HG03439 (cell line): ENCODE results near the gene RTL10.

ENCODE experiments used
- ATAC-seq: cut with Tn5 transposase; IDR thresholded peaks from one replicate; pipeline ENCODE4 v1.9.1; 2021; ENCODE audit warnings: mild to moderate bottlenecking, moderate library complexity; ENCODE audit not compliant: unreplicated experiment

Gene RTL10

DNA sequence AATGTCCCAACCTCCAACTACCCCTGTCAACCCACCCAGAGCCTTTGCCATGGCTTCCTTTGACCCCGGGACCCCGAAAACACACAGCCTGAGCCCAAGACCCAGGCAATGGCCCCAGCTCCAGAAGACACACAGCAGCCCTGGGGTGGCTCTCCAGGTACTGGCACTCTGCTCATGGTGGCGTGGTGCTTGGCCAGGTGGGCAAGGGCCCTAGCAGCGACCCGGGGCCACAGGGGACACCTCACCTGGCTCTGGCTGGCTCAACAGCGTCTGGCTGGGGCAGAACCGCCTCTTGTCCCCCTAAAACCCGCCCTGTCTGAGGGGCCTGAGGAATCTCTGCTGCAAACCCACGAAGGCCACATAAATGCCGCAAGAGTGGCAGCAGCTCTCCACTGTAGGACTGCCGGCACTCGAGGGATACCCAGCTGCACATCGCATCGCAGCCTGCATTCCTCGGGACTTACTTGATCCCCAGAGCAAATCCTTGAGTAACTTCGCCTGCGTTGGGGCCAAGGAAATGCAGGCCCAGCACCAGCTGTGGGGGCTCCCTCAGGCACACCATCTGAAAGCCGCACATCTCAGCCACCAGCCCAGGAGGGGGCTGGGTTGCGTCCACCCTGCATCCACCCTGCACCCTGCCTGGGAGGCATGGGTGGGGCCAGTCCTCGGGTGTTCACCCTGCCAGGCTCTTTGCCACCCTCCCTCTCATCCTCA, 23.1 kb upstream of the RTL10 start:
- no peak for ATAC-seq

DNA sequence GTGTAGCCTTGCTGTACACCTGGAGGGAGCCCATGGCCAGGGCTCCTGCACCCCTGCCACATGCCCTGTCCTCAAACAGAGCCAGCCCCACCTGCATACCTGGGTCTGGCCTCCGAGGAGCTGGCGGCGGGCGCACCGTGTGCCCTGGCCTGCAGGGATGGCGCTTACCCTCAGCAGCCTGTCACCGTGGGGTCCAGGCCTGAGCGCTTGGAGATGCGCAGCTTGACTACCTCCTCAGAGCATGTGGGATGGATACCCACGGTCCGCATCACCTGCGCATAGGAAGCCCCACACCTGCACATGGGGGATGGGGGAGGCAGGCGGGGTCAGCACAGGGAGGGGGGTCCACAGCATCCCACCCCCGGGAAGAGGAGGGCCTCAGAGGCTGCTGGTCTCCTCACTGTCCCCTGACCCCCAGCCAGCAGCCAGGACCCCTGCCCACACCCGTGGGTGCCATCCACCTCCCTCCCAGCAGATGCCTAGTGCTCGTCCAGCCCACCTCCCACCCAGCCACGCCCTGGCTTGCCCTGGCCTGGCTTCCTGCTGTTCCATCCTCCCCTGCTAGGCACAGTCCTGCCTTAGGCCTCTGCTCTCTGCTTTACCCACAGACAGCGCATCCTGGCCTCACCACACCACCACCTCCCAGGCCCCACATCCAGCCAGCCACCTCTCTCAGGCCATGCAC, 22.4 kb upstream of the RTL10 start:
- no peak for ATAC-seq

DNA sequence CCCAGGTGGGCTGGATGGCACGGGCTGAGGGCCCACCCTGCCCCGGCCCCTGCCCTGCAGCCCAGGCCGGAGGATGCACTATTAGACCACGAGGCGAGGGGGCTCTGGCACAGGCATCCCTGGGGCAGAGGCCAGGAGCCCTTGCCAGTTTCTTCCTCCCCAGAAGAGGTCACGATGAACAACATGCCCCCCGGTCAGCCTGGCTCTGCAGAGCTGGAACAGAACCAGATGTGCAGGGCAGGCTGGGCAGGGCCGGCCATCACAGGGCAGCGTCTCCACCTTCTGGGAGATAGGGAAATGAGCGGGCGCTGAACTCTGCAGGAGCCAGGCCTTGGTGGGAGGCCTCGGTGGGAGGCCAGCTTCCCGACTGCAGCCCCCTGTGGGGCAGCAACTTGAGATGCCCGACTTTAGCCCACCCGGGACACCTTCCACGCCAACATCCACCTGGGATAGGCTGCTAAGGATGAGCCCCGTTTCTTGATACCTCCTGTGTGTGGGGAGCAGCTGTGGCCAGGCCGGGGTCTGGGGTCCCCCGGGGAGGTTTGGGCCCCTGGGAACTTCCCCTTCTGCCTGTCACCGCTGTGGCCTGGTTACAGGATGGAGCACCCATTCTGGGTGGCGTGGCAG, 21.8 kb upstream of the RTL10 start:
- ATAC-seq: no peak

DNA sequence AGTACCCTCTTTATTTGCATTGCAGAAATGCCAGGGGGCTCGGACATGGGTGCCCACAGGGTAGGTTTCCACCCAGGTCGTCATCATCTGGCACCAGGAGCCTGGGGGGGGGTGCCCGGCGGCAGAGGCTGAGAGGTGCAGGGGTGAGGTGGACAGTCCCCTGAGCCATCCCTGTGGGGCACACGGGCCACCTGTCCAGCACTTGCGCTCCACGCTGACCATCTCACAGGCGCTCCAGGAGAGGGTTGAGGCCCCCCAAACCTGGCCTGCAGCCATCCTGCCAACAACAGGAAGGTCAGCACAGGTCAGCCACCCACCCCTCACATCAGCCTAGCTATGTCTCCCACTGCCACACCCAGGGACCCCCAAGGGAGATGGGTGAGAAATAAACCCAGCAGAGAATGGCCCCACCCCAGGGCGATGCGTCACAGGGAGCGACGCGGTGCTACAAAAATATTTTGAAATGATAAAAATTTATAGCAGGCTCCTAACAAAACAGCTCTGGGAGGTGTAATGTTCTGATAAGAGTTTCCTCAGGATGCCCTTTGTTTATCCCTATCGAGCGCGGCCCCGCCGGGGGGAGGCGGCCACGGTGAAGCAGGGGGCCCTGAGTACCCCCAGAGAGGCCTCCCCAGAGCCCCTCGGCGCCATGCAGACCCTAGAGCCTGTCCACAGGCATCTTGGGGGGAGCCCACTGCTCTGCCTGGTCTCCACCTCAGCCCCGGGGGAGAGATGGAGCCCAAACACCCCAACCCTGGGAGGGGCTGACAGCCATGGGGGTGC, 21.0 kb upstream of the RTL10 start:
- ATAC-seq: no peak

DNA sequence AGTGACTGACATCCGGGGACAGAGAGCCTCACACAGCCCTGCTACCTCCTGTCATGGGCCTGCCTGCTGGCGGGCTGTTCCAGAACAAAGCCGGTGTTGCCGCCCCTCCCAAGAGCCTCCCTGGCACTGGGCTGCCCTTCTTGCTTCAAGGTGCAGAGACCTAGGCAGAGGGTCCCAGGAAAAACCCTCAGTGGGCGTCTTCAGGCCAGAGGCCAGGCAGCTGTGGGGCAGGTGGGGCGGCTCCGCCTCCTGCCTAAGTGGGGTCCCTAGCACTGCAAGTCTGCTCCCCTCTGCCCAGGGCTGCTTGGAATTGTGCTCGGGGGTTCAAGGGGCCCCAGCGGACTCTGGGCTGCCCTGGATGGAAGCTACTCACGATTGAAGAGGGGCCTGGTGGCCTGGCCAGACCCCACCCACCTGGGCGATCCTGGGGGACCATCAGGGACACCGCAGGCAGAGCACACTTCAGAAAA, 20.4 kb upstream of the RTL10 start:
- no peak for ATAC-seq

DNA sequence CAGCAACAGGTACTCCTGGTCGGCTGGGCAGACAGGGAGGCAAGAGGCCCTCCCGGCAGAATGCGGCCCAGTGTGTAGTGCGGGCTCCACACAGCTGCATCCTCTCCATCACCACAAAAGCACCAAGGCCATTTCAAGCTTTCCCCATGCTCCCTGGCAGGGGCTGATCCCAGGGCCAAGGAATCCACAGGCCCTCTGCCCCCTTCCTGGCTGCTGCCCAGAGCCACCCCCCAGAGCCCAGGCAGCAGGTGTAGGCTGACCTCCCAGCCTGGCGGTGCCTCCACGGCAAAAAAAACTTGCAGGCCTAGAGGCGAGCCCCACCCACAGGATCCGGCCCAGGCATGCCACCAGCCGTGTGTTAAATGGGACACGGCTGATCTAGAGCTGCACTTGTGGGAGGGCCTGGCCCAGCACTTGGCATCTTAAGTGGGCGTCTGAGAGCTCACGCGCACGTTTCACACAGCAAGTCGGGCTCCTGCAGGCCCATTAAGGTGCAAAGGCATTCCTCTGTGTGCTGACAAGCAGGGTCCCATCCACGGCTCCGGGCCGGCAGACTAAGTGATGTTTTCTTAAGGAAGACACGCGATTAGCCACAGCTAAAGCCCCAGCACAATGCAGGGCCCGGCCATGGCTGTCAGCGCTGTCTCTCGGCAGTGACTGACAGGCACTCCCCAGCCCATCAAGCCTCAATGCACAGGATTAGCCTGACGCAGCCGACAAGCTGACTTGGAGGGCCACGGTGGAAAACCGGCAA, 19.8 kb upstream of the RTL10 start:
- ATAC-seq: no peak

DNA sequence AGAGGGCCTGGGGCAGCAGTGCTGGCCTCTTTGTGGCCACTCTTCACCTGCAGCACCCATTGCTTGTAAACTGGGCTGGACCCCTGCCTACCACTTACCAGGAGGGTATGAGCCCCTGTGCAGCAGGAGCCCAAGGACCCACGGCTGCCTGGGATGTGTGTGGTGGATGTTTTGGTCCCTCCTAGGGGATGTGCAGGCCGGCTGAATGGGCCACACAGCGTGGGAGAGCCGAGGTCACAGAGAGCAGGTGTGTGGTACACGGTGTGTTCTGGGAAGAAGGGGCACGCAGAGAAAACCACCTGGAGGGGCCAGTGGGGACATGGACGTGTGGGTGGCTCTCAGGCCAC, 19.3 kb upstream of the RTL10 start:
- ATAC-seq: no peak

DNA sequence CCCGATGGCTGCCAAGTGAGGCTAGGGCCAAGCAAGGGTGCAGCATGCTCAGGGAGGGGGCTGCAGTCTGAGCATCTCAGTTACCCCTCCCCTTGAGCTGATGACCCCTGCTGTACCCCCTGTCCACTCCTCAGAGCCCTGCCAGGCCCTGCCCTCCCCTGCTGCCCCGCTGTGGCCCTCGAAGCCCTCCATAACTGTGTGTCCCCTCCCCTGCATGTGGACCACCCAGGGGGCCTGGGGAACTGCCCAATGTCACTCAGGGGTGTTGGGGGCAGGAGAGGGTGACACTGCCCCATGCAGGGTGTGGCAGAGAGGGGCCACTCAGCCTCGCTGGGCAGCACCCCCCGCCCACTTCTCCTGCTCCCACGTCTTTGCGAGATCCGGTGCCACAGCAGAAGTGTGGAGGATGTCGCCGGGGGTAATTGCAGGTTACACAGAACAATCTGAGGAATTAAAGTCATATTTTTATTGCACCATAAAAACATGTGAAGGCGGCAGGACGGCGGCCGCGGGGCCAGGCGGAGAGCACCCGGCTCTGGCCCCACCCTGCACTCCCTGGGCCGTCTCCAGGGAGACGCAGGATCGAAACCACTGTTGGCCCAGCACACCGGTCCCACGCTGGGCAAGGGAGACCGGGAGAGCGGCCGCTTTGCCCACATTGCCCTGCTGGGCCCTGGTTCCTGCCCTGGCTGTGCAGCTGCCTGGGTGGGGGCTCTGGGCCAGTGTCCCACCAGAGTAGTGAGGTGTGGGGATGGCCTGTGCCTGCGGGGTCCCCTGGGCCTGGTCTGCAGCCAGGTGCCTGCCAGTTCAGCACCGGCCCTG, 18.7 kb upstream of the RTL10 start:
- no peak for ATAC-seq

DNA sequence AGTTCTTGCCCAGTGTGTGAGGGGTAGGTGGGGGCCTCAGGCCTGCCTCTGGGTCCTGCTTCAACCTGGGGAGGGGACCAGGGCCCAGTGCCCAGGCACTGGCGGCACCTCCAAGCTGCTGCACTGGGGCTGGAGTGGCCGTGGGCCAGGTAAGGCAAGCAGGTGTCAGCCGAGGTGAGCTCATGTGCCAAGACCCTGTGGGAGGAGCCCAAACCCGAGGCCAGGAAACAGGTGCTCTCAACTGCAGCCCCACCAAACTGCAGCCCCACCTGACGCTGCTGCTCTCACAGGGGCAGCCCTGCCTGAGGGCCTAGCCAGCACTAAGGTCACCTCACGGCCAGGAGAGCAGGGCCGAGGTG, 18.1 kb upstream of the RTL10 start:
- ATAC-seq: no peak

DNA sequence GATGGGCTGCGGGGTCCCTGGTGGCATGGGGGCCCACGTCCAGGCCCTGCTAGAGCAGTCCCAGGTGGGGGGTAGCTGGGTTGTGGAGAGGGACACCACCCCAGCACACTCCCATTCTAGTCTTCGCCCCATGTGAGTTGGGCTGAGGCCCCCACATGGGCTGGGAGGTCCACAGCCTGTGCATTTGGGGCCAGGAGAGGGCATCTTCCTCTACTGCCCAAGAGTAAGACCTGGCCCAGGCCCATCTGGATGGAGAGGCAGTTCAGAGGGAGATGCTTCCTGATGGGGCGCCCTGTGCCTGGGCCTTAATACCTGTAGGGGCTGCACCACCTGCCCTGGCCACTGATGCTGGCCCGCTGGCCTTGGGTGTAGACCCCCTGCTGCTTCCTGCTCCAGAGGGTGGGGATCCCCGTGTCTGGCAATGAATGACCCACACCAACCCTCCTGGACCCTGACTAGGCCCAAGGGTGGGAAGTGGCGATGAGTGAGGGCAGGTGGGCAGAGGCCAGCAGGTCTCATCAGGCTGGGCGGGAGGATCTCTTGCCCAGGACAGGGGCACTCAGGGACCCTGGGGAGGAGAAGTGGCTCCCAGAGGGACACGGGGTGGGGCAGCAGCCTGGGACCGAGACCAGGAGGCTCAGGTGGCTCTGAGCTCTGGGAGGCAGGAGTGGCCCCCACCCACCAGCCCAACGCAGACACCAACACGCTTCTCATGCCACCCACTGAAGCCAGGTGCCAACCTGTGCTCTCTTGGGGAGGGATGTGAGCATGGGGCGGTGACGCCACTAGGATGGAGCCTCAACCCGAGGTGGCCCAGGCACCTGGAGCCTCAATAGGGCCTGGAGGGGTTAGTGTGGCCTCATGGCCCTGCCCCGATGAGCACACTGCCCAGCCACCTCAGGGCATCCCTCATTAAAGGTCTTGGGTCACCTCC, 17.4 kb upstream of the RTL10 start:
- no peak for ATAC-seq

DNA sequence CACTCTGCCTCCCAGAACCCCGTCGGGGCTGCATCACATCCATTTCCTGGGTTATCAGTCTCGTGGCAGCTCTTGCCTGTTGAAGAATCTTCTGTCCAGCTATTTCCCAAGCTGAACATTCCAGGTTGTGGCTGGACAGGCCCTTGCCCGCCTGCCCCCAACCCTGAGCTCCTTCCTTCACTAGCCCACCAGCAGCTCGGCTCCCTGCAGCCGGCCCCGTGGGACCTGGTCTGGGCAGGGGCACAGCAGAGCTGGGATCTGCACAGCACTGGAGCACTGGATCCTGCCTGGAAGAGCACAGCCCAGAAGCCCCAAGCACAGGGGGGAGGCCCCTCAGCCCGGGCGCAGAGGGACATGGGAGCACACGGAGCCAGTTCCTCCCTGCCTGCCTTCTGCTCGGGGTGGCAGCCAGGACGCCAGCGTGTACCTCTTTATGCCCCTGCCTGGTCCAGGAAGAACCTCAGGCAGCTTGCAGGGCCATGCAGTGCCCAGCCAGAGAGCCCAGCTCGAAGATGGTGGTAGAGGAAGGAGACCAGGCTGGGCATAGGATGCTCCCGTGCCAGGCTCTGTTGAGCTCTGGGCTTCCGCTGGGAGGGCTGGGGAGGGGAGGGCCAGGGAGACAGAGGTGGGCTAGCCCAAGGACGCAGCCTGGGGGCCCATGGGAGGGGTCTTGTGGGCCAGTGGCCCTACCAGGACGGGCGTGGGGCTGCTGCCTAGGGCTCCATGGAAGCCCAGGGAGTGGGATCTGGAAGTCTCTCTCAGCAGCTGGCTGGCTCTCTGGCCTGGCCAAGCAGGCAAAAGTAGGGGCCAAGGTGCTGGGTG, 16.6 kb upstream of the RTL10 start:
- ATAC-seq: no peak

DNA sequence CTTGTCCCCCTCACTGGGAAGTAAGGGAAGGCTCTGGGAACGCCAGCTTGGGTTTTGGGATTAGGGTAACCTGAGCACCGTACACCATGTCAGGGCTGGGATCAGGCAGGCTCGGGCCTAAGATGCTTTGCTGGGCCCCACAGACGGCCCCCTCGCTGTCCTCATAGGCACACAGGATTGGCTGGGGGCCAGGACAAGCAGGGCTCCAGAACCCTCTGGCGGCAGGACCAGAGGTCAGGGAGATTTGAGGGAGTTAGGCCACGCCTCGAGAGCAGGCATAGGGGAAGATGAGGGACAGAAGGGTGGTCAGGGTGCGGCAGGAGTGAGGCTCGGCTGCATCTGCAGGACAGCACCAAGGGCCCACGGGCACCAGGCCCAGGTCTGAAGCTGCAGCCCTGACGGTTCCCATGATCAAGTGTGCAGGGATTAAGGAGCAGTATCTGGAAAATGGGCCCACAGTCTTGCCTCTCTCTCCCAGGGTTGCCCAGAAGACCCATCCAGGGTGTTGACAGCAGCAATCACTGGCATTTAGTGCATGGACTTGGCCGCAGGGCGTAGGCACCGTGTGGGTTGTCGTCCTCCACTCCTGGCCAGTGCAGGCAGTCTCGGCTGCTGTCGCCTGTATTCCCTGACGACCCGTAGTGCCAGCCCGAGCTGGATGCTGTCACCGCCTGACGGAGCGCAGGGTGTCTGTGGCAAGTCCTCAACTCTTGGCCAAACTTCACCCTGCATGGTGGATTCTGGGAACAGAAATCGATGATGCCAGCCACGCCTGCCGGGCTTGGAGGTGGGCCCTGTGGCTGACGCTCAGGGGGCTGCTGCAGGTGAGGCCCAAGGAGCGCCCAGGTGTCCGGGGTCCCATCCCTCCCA, 15.7 kb upstream of the RTL10 start:
- ATAC-seq: no peak

DNA sequence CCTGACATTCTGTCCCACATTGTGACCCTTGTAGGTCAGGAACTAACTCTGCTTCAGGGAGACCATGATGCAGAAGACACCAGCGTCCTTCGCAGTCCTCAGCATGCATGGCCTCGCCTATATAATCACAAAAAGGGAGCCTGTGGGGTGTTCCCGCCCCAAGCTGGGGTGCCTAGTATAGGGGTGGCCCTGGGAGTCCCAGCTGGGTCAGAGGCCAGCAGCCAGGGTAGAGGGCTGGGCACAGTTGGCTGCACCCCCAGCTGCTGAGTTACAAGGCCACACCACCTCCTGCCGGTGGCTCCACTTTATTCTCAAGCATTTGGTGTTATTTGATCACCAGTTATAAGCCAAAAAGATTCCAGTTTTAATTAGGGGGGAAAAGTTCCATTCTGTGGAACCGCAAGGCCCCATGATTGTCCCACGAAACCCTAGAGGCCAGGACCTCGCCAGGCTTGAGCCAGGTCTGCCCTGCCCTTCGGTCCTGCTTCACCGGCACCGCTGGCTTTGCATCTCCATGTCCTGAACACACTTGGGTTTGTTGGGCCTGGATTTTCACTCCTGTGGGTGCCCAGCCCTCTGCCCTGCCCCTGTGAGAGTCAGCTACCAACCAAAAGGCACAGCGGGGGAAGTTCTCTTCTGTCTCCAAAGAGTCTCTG, 15.0 kb upstream of the RTL10 start:
- no peak for ATAC-seq

DNA sequence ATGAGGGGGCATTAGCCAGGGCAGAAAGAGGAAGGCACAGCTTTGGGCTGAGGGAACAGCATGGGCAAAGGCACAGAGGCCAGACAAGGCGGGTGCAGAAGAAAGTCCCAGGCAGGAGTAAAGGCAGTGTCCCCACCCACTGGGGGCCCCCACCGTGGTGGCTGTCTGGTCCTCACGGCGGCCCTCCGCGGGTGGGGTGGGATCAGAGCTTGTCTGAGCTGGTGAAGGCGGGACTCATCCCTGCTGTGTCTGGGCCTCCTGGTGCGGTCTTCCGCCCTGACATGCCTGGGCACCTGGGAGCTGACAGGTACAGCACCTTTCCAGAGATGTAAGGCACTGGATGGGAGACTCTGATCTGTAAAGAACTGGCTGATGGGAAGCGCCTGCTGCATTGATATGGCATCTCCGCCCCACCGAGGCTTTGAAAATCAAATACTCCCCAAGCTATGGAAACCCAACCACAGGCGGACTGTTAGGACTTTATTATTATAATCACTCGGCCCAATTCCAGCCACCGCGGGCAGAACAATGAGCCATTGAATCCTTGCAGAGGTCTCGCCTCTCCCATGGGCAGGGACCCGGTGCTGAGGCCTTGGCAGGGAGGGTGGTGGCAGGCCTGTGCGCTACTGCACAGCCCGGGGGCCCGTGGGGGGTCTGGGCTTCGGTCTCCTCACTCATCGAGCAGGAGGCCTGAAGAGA, 14.2 kb upstream of the RTL10 start:
- ATAC-seq: no peak

DNA sequence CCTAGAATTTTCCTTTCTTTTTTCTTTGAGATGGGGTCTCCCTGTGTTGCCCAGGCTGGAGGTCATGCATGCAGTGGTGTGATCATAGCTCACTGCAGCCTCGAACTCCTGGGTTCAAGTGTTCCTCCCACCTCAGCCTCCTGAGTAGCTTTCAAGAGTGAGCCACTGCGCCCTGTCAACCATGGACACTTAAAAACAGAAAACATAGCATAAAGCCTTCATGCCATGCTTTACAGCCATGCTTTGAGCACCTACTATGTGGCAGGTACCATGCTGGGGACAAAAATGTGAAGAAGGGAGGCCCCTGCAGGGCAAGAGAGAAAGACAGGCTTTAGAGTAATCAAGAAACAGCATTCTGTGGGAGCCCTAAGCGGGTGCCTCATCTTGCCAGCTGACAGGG, 13.7 kb upstream of the RTL10 start:
- ATAC-seq: no peak

DNA sequence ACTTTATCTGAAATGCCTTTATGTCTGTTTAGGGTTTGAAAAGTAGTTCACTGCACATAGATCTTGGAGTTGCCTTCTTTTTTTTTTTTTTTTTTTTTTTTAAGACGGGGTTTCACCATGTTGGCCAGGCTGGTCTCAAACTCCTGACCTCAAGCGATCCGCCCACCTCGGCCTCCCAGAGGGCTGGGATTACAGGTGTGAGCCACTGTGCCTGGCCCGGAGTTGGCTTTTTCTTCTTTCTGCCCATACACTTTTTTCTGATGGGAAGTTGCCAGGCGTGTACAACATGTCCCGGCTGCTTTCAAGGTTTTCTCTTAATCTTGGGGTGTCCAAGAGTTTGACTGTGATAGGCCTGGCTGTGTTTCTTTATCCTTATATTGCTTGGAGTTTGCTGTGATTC, 12.9 kb upstream of the RTL10 start:
- no peak for ATAC-seq
